NCI-H2107 (cell line): ENCODE results near the gene GSS.

Experiments used
- DNase-seq: peaks from one replicate; lab custom pipeline; 2025; lab: John Stamatoyannopoulos, UW

GSS gene

DNA sequence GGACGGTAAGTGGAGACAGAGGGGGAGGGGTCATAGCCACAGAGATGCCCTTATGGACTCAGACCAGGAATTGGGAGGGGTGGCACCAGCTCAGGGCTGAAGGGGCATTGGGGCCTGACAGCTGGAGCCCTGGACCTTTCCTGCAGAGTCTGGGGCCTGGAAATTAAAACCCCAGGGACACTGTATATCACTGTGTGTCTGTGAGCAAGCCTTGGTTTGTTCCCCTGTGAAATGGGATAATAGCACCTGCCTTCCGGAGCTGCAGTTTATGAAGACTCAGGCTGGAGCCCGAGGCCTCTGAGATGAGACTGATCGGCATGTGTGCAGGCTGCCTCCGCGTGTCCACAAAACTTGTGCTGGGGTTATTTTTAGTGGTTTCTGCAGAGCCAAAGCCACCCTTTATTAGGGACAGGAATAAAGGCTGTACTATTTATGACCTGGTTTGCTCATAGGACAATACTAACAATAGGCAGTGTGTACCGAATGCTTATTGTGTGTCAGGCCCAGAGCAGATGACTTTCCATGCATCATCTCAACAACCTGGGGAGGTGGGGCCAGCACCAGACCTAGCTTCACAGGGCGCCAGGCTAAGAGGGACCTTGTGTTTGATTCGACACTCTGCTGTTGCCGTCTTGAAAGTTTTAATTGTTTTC, 22.6 kb upstream of the GSS start:
- no peak for DNase-seq

GRCh38 chr20:34977365-34978091, 21.9 kb upstream of the GSS start:
- DNase-seq, result no peak

- no peak for DNase-seq
These were observed 20.7 kb upstream of the GSS start for GRCh38 chr20:34976286-34976685.

DNA sequence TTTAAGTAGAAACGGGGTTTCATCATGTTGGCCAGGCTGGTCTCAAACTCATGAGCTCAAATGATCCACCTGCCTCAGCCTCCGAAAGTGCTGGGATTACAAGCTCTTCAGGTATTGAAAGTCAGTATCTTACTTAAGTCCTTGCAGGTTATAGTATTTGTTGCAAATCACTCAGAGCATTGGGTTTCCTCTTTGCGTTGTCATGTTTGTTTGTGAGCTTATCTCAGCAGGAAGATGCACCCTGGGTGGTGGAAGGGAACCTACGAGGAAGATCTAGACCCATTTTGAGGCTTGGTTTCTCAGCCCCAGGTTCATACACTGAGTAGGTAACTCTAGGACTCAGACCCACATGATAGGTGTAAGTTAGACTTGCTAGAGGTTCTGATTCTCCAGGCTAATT, 18.6 kb upstream of the GSS start:
- no peak for DNase-seq

- DNase-seq, result no peak
These were observed 16.1 kb upstream of the GSS start for GRCh38 chr20:34971561-34972235.

- DNase-seq, result no peak
These were observed 15.4 kb upstream of the GSS start for GRCh38 chr20:34970846-34971560.

DNA sequence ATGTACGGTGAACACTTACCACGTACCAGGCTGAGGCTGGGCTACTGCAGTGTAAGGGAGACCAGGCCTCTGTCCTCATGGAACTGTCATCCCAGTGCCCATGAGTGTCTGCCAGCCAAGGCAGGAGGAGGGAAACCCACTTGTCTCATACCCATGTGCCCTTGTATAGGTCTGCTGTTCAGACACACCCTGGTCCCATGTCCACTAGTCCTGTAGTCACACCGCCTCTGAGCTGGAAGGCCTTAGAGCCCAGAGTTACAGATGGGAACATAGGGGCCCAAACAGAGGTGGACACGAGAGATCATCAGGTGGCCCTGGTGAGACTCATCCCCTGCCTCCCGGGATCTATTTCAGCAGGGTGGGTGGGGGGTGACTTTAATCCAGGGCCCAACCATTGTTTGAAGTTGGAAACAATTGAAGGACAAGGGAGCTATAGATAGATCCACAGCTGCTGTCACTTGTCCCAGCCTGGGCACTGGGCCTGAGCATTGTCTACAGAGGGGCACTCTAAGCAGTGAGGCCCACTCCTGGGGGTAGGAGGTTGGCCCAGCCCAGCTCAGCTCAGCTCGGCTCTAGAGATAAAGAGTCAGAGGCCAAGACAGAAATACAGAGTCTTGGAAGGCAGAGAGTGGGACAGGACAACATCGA, 14.7 kb upstream of the GSS start:
- DNase-seq, result no peak

DNA sequence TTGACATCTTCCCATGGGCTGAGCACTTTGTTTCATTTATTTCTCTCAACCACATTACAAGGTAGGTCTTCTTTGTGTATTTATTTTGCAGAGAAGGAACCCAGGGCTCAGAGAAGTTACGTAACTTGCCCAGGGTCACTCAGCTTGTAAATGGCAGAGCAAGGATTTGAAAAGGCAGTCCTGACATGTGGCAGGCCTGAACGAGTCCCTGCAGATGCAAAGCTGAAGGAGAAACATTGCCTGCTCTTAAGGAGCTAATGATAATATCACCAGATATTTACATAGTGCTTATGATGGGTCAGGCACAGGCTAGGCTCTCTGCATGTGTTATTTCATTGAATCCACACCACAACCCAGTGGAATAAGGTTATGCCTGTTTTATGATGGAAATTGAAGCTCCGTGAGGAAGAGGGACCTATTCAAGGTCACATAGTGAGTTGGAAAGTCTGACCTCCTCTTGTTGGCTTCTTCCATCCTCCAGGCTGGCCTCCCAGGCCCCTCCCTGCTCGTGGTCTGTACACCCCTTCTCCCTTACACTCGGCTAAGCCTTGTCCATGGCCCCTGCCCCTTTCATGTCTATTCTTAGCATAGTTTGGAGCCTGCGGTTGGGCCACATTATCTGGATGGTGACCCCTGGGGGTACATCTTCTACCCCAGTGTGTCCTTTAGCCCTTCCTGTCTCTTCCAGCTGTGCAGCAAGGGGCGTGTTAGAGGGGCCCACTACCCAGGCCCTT, 12.6 kb upstream of the GSS start:
- no peak for DNase-seq

- no peak for DNase-seq
These were observed 11.8 kb upstream of the GSS start for GRCh38 chr20:34967421-34967820.

GRCh38 chr20:34965051-34965450, 9.4 kb upstream of the GSS start:
- DNase-seq, result no peak

GRCh38 chr20:34964486-34964885, 8.9 kb upstream of the GSS start:
- no peak for DNase-seq

DNA sequence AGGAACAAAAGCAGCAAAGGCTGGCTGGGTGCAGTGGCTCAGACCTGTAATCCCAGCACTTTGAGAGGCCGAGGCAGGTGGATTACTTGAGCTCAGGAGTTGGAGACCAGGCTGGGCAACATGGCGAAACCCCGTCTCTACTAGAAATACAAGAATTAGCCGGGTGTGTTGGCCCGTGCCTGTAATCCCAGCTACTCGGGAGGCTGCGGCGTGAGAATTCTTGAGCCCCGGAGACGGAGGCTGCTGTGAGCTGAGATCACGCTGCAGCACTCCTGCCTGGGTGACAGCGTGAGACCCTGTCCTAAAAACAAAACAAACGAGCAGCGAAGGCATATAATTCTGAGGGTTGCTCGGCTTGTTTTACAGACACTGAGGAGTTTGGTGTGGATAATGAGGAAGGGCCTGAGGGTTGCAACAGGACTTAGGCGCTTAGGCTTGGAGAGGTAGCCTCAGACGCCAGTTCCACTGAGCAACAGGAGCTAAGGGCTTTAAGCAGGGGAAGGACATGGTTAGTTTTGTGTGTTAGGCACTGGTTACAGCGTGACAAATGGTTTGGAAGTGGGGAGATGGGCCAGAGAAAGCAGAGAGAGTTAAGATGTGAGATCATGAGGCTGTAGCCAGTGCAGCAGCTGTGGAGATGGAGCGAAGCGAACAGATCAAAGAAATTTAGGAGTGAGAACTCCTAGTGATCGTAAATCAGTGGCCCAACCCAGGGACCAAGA, 1.3 kb upstream of the GSS start:
- no peak for DNase-seq

GRCh38 chr20:34956041-34956458, 444 bp upstream of the GSS start:
- DNase-seq, result no peak

DNA sequence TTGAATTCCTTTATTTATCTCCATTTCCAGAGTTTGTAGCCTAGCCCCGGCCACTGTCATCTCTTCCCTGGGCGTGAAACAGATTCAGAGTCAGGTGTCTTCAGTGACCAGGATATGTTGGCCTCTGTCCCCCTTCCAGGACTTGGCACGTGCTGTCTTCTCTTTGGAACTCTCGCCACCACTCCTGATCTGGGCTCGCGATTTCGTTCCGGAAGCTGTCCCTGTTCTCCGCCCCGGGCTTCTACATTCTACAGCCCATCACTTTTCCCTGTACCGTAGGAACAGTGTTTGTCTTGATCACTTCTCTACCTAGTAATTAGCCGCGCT, 739 bp downstream of the GSS start:
- no peak for DNase-seq

DNA sequence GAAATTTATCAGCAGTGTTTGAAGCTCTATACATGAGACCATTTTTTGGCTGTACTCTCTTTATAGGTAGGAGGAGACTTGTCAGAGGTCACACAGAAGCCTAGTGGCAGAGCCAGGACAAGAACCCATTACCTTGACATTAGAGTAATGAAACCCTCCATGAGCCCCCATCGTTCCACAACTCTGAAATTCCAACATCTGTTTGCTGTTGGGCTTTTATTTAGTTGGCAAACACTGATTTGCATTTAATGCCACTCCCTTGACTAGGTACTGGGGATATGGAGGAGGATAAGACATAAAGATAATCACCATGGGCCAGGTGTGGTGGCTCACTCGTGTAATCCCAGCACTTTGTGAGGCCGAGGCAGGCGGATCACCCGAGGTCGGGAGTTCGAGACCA, 1.6 kb downstream of the GSS start:
- no peak for DNase-seq

GRCh38 chr20:34952671-34953070, 2.9 kb downstream of the GSS start:
- DNase-seq, result no peak

GRCh38 chr20:34951652-34952051, 4.0 kb downstream of the GSS start:
- DNase-seq, result no peak

DNA sequence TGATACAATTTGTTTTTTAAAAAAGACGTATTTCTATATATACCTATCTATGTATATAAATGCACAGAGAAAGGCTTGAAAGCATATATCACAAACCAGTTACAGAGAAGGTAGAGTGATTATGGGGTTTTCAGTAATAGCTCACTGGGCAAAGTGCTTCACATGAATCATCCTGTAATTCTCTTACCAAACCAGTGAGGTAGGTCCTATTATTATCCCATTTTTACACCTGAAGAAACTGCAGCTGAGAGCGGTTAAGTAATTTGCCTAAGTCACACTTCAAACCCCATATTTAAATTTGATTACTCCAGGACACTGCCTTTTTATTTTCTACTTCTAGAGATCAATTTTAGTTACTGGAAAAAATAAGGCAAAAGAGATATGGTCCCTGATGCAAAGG, 4.4 kb downstream of the GSS start:
- DNase-seq, result no peak

DNA sequence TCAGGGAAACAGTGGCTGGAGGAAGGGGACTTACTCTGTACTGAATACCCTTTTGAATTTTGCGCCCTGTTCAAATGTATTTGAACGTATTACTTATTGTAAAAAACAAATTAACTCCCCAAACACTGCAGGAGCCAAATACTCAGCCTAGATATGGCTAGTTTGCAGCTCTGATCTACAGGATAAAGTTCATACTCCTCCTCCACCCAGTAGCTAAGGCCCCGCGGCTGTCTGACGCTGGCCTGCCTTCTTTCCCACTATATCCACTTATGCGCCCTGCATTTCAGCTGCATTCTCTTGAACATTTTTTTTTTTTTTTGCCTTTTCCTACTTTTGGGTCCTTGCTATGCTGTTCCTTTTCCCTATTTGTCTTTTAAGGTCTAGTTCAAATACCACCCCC, 6.5 kb downstream of the GSS start:
- DNase-seq, result no peak

- DNase-seq, result no peak
These were observed 7.6 kb downstream of the GSS start for GRCh38 chr20:34948030-34948429.

DNA sequence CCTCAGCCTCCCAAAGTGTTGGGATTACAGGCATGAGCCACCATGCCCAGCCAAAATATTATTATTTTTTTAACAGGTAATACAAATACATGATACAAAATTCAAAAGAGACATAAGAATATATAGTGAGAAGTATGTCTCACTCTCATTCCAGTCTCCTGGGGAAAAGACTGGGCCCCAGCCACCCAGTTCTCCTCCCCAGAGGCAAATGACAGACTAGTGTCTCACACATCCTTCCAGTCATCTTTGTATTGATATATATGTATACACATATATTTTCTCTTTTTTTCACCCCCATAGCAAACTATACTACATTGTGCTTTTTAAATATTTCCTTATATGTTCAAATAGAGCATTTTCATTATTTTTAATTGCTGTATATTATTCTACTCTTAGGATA, 8.3 kb downstream of the GSS start:
- DNase-seq, result no peak
